Body of pancreas (tissue), 4 donors: Measurements from ENCODE around the gene MAP2K7.

ENCODE experiments used
- CTCF ChIP-seq, 7 experiments: fragments of 450-650 bp in 4 of 7; fragments of 200-600 bp in 3 of 7; sonication (generic) in 3 of 7; IDR thresholded peaks; one replicate each; pipeline ENCODE4 v1.5.1; 2016 to 2019; ENCODE audit warnings: antibody characterized with exemption in 7 of 7
- POLR2A ChIP-seq, 3 donors: fragments of 450-650 bp; IDR thresholded peaks; one replicate each; pipeline ENCODE4 v1.6.1; 2016; ENCODE audit warnings: antibody characterized with exemption in 3 of 3, mild to moderate bottlenecking in 2 of 3

- TF ChIP-seq CTCF (IDR thresholded peaks at IDR 0.05) (no peak), POLR2A (IDR thresholded peaks at IDR 0.05) (no peak)
Measured at GRCh38 chr19:7911508-7912143, 7.9 kb downstream of the MAP2K7 start.
